COLO668 (cell line): Measurements from ENCODE around the gene CPNE4.
A peak's percentile ranks its signal among the peaks of the same experiment; 100 is the strongest.
"Not testable (repeated sequence)": the region's sequence is repeated elsewhere in the genome, so short reads cannot be mapped to it uniquely, and the experiment has no call there.

Experiments used
- DNase-seq: peaks from one replicate; lab custom pipeline; 2025; ENCODE audit not compliant: unreplicated experiment; lab: John Stamatoyannopoulos, UW

CPNE4 gene

GRCh38 chr3:132034486-132035464, at the start of gene CPNE4:
Gene CPNE4, minus strand, starts transcription at chr3:132035014.
- peak; percentile 83 for DNase-seq

DNA sequence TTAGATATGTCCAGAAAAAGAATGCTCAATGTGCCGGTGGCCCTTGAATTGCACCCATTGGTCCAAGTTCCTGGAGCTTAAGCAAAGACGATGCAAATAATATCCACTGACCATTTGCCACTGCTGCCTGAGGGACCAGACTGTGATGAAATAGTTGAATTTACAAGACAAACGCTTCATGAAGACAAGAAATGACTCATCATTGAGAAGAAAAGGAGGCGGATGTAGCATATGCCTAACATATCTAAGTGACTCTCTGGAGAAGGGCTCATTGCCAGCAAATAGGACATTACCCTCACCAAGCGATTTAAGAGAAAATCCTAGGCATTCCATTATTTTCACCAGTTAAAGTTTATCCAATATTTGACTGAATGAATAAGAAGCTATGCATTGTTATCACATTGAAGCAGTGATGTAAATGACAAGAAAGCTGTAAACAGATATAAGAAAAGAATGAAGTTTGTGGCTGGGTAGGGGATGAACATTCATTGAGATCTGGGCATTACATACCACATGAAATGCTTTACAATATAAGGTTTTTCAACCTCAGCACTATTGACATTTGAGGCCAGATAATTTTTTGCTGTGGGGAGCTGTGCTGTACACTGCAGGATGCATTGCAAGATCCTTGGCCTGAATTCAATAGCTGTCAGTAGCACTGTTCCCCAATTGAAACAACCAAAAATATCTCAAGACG, 48.9 kb upstream of the CPNE4 start:
- DNase-seq, result no peak

DNA sequence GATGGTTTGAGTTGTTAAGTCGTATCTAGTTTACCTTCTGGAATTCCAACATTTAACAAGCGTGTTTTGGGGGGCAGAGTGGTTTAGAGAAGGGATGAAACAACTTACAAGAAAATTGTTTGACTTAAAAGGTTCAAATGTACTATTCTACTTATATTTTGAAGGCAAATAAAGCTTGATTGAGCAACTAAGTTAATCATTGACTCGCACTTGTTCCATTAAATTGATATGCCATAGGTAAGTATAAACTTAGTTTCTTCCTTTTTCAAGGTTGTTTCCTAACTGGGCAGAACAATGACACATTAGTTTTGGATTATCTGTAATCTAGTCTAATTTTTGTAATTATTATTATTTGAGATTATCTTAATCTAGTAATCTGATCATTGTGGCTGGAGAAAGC, 48.3 kb upstream of the CPNE4 start:
- DNase-seq, result no peak

DNA sequence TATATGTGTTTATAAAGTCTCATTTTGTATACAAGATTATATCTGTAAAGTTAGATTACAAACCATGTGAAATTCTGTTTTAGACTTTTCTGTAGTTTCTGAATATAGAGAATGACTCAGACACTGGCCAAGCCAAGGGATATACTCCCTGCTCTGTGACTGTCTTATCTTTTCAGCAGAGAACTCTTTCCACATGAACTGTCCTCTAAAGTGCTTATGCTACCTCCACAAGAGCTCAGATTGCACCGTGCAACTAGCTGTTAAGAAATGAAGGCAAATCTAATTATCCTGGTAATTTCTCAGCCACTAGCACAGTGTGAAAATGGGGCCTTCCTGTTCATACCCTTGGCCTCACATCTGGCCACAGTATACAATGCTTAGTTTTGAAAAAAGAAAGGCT, 44.3 kb upstream of the CPNE4 start:
- DNase-seq, result no peak

GRCh38 chr3:132073771-132074170, 39.0 kb upstream of the CPNE4 start:
- DNase-seq, result no peak

GRCh38 chr3:132071043-132071442, 36.2 kb upstream of the CPNE4 start:
- DNase-seq, result peak; percentile 43

- DNase-seq, result no peak
Observed at GRCh38 chr3:132064114-132064513, 29.3 kb upstream of the CPNE4 start.

- no peak for DNase-seq
Observed at GRCh38 chr3:132062535-132062934, 27.7 kb upstream of the CPNE4 start.

DNA sequence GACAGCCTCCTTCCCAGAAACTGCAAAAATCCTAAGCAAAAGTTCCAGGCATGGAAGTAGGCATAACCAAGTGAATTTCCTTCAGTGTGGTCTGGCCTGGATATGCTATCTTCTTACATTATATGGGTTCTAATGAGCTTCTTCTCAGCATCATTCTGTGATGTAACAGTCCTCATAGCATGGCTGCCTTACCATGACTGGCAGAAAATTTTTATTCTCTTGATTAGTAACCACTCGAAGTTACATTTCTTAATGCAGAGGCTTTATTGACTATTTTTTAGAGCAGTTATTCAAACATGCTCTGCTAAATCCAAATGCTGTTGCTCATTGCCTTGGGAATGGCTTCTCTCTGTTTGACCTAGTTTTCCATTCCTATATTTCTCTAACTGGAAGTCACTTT, 21.1 kb upstream of the CPNE4 start:
- no peak for DNase-seq

DNA sequence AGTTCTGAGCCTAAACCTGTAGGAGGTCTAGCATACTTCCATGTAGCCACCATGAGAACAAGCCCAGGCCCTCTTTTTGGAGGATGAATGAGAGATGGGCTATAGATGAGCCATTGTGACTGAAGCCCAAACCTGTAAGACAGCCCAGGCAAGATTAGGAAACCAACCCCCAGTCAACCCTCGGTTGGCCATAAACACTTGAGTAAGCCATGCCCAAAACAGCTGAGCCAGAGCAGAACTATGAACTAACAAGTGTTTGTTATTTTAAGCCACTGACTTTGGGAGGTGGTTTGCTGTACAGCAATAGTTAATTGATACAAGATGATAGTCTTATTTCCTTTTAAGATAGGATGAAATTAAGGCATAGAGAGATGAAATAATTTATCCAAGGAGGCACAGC, 12.4 kb upstream of the CPNE4 start:
- DNase-seq, result no peak

DNA sequence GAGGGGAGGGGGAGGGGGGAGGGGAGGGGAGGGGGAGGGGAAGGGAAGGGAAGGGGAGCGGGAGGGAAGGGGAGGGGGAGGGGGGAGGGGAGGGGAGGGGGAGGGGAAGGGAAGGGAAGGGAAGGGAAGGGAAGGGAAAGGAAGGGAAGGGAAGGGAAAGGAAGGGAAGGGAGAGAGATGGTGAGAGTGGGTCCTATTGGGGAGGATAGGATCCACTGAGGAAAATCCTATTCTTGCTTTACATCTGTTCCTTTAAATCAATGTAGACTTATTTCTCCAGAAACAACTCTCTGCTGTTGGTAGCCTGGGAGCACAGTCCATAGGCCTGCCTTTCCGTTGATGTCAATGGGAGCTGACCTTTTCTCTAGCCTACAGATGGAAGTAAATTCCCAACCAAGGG, 10.1 kb upstream of the CPNE4 start:
- DNase-seq, result not testable (repeated sequence)

DNA sequence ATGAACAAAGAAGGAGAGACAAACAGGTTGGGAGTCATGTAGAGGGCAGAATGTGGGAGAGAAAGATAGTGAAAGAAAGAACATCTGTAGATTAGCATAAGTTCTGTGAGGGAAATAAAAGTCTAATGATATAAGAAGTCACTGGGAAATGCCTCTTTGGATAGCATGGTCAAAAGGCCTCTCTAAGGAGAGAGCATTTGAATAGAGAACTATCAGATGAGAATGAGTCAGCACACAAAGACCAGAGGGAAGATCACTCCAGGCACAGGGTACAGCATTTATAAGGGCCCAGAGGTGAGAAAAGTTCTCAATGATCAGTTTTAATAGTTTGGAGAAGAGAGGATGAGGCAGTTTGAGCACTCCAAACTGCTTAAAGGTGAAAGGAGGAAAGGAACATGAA, 7.9 kb upstream of the CPNE4 start:
- no peak for DNase-seq

GRCh38 chr3:132038198-132038825, 3.5 kb upstream of the CPNE4 start:
- DNase-seq, result no peak

DNA sequence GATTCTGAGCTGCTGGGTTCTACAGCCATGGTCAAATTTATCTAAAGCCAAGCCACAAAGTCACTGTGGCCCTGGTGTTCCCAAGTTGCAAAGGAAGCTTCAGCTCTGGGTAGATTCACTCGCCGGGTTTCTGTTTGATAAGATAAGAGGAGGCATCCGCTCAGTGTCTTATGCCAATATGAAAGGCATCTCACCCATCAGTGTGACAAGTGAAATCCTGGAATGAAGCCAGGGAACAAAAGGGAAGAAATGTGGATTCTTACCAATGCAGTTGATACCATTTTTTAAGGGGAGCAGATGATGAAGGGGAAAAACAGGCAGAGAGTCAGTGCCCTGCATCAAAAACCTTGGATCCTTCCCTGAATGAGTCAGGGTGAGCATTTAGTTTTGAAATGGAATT, 2.8 kb upstream of the CPNE4 start:
- DNase-seq, result no peak

- DNase-seq, result no peak
Observed at GRCh38 chr3:132037056-132037455, 2.2 kb upstream of the CPNE4 start.

GRCh38 chr3:132034097-132034485, 723 bp downstream of the CPNE4 start:
- no peak for DNase-seq

GRCh38 chr3:132033471-132033870, 1.3 kb downstream of the CPNE4 start:
- no peak for DNase-seq

GRCh38 chr3:132032959-132033358, 1.9 kb downstream of the CPNE4 start:
- no peak for DNase-seq

- DNase-seq, result peak; percentile 83
Observed at GRCh38 chr3:132029182-132029902, 5.5 kb downstream of the CPNE4 start.

DNA sequence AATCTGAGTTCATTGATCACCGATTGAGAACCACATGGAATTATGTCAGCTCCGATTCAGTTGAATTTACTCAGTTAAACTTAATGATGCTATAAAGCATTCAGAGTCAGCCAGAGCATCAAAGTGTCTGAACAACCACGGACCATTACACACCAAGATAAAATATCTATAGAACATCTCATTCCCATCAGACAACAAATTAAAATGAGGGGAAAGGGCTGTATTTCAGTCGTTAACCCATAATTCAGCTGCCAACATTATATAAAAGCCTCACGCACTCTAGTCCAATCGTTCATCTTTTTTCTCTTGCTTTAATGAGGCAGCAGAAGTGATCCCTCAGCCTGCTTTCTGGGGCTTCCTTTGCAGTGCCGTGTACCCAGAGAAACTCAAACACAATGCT, 11.9 kb downstream of the CPNE4 start:
- no peak for DNase-seq

- no peak for DNase-seq
Observed at GRCh38 chr3:132020058-132020457, 14.8 kb downstream of the CPNE4 start.
